Fibroblast of lung (primary cell): ENCODE data around the gene NAP1L4. TPM values are rescaled to one million over a fixed set of nuclear protein-coding genes. Genes with fewer than 3 reads are reported as not detected.
A peak's percentile ranks its signal among the peaks of the same experiment; 100 is the strongest.

Experiments used
- DNase-seq, 2 donors: peaks; one replicate each; pipeline versions ENCODE4 v3.0.0 to v3.0.0-alpha.2; 2010; ENCODE audit warnings: low read depth in 2 of 2
- H2AFZ ChIP-seq: 2 replicates; pipeline ENCODE4 v1.5.1; 2012; ENCODE audit warnings: low read length, control low read depth, inconsistent platforms
- H3K27ac ChIP-seq: 2 replicates; pipeline ENCODE4 v1.5.1; 2011; ENCODE audit warnings: low read length, control low read depth; ENCODE audit not compliant: insufficient read depth
- H3K27me3 ChIP-seq: 2 replicates; pipeline ENCODE4 v1.5.1; 2011; ENCODE audit warnings: mild to moderate bottlenecking, low read length; ENCODE audit not compliant: control insufficient read depth, insufficient read depth
- H3K36me3 ChIP-seq: 2 replicates; pipeline ENCODE4 v1.5.1; 2011; ENCODE audit warnings: low read length; ENCODE audit not compliant: control insufficient read depth, insufficient read depth
- H3K4me1 ChIP-seq: 2 replicates; pipeline ENCODE4 v1.5.1; 2011; ENCODE audit warnings: low read length; ENCODE audit not compliant: control insufficient read depth, insufficient read depth; ENCODE audit errors: extremely low read depth
- H3K4me2 ChIP-seq: 2 replicates; pipeline ENCODE4 v1.5.1; 2011; ENCODE audit warnings: low read length, control low read depth; ENCODE audit not compliant: insufficient read depth; ENCODE audit errors: extremely low read depth
- H3K4me3 ChIP-seq, 4 experiments: fragments of 200-600 bp in 1 of 4; sonication (generic) in 1 of 4; replicated peaks in 1 of 4; 2 replicates each; pipeline ENCODE4 v1.5.1; 2011 to 2016; ENCODE audit warnings: low read length in 4 of 4, low read depth in 3 of 4, mild to moderate bottlenecking in 3 of 4, control low read depth in 2 of 4, inconsistent platforms in 1 of 4, mixed read lengths in 1 of 4; ENCODE audit not compliant: insufficient read depth in 1 of 4; ENCODE audit errors: control extremely low read depth in 1 of 4
- H3K79me2 ChIP-seq: 2 replicates; pipeline ENCODE4 v1.5.1; 2012; ENCODE audit warnings: mild to moderate bottlenecking, low read length, inconsistent platforms; ENCODE audit not compliant: control insufficient read depth, insufficient read depth
- H3K9ac ChIP-seq: 2 replicates; pipeline ENCODE4 v1.5.1; 2011; ENCODE audit warnings: mild to moderate bottlenecking, low read length, control low read depth; ENCODE audit not compliant: insufficient read depth
- H3K9me3 ChIP-seq: 2 replicates; pipeline ENCODE4 v1.5.1; 2012; ENCODE audit warnings: low read depth, low read length; ENCODE audit not compliant: control insufficient read depth, insufficient read depth
- H4K20me1 ChIP-seq: 2 replicates; pipeline ENCODE4 v1.5.1; 2011; ENCODE audit warnings: low read length; ENCODE audit not compliant: control insufficient read depth, insufficient read depth; ENCODE audit errors: extremely low read depth
- CTCF ChIP-seq, 2 donors: IDR thresholded peaks in 1 of 2; conservative IDR thresholded peaks in 1 of 2; 1 replicate in 1 of 2; 2 replicates in 1 of 2; pipeline ENCODE4 v1.5.1; 2011 to 2012; ENCODE audit warnings: low read length in 2 of 2, control low read depth in 1 of 2, inconsistent platforms in 1 of 2, low read depth in 1 of 2, mild to moderate bottlenecking in 1 of 2
- EZH2 ChIP-seq: IDR thresholded peaks from 2 replicates; pipeline ENCODE4 v1.5.1; 2012; ENCODE audit warnings: low read length, control low read depth, mild to moderate bottlenecking; ENCODE audit errors: missing control alignments
- polyA plus RNA-seq, 2 donors: library from polyadenylated mRNA; depleted of rRNA in 1 of 2; stranded (reverse) in 1 of 2; unstranded in 1 of 2; fragments of >200 nt; gene quantifications; 2 replicates each; pipeline ENCODE4 v1.2.1, GENCODE V29; 2011 to 2012; ENCODE audit warnings: missing spikeins in 1 of 2
- total RNA-seq: library from RNA; depleted of rRNA; stranded (reverse); fragments of >200 nt; gene quantifications from 2 replicates; pipeline ENCODE4 v1.2.1, GENCODE V29; 2014

NAP1L4 gene
- total and polyA plus RNA-seq, 2 donors (not counting 1 experiment from before 2014, with no cell fraction given) = 79.5 to 113 TPM

- no peaks in the 10 kb centered on the region for H4K20me1 ChIP-seq
- H3K27ac ChIP-seq = no peak overlapping the region
- H3K79me2 ChIP-seq = no peaks in the 10 kb centered on the region
- H3K27me3 ChIP-seq = no peaks in the 10 kb centered on the region
- H3K4me2 ChIP-seq = no peak overlapping the region
- H3K4me3 ChIP-seq = no peak overlapping the region
- no peak overlapping the region for H3K9ac ChIP-seq
- no peak overlapping the region for H2AFZ ChIP-seq
- TF ChIP-seq EZH2 (no peak), CTCF (conservative IDR thresholded peaks at IDR 0.05 in 1 of 2, IDR thresholded peaks at IDR 0.05 in 1 of 2; ENCODE audit: low read depth in 1 of 2, low read length in 2 of 2) (no peak)
- peaks cover 14% of the 10 kb centered on the region for H3K4me1 ChIP-seq
- H3K36me3 ChIP-seq = no peaks in the 10 kb centered on the region
- H3K9me3 ChIP-seq = no peaks in the 10 kb centered on the region
- DNase-seq = no peak
Measured at GRCh38 chr11:2914455-2915195, 77.5 kb downstream of the NAP1L4 start.

- H3K4me3 ChIP-seq = no peak overlapping the region
- no peaks in the 10 kb centered on the region for H3K9me3 ChIP-seq
- H3K4me2 ChIP-seq = no peak overlapping the region
- H3K36me3 ChIP-seq = no peaks in the 10 kb centered on the region
- H3K4me1 ChIP-seq = peaks cover 14% of the 10 kb centered on the region
- no peak overlapping the region for H3K9ac ChIP-seq
- H3K27me3 ChIP-seq = no peaks in the 10 kb centered on the region
- no peaks in the 10 kb centered on the region for H4K20me1 ChIP-seq
- no peaks in the 10 kb centered on the region for H3K79me2 ChIP-seq
- H3K27ac ChIP-seq = no peak overlapping the region
- H2AFZ ChIP-seq = no peak overlapping the region
- no peak for DNase-seq
- TF ChIP-seq EZH2 (no peak), CTCF (conservative IDR thresholded peaks at IDR 0.05 in 1 of 2, IDR thresholded peaks at IDR 0.05 in 1 of 2; ENCODE audit: low read depth in 1 of 2, low read length in 2 of 2) (no peak)
Measured at GRCh38 chr11:2913776-2914175, 78.4 kb downstream of the NAP1L4 start.

- no peaks in the 10 kb centered on the region for H3K9me3 ChIP-seq
- H4K20me1 ChIP-seq = no peaks in the 10 kb centered on the region
- TF ChIP-seq EZH2 (no peak), CTCF (conservative IDR thresholded peaks at IDR 0.05 in 1 of 2, IDR thresholded peaks at IDR 0.05 in 1 of 2; ENCODE audit: low read depth in 1 of 2, low read length in 2 of 2) (no peak)
- H2AFZ ChIP-seq = no peak overlapping the region
- no peaks in the 10 kb centered on the region for H3K36me3 ChIP-seq
- no peak overlapping the region for H3K27ac ChIP-seq
- peaks cover 14% of the 10 kb centered on the region for H3K4me1 ChIP-seq
- H3K79me2 ChIP-seq = no peaks in the 10 kb centered on the region
- H3K4me3 ChIP-seq = no peak overlapping the region
- H3K27me3 ChIP-seq = no peaks in the 10 kb centered on the region
- no peak overlapping the region for H3K9ac ChIP-seq
- peak; percentile 31 to 58 for DNase-seq
- no peak overlapping the region for H3K4me2 ChIP-seq
Measured at GRCh38 chr11:2913019-2913431, 79.1 kb downstream of the NAP1L4 start.
